Endothelial cell of umbilical vein (primary cell): ENCODE results near the gene RABEPK. TPM values are rescaled to one million over a fixed set of nuclear protein-coding genes. Genes with fewer than 3 reads are reported as not detected.
A peak's percentile ranks its signal among the peaks of the same experiment; 100 is the strongest.

Source experiments
- BruUV-seq: library from RNA; stranded (reverse); fragments of 400-500 nt; replicated peaks from 2 replicates; lab custom pipeline; 2021; lab: Mats Ljungman, UMichigan
- CTCF ChIA-PET: fragments of 300-600, 350-600 bp; sonication (Branson Sonifier 250); formaldehyde crosslinking; loops from one replicate; lab custom pipeline; 2021; ENCODE audit warnings: antibody characterized with exemption, inconsistent platforms; lab: Charles Lee
- POLR2A ChIA-PET: fragments of 300-600, 350-600 bp; sonication (Branson Sonifier 250); formaldehyde crosslinking; loops from one replicate; lab custom pipeline; 2021; ENCODE audit warnings: antibody characterized with exemption, inconsistent platforms; lab: Charles Lee
- DNase-seq: peaks from one replicate; pipeline ENCODE4 v3.0.0-alpha.2; 2011; ENCODE audit warnings: low read depth, low spot score
- FAIRE-seq: peaks from 2 replicates; lab custom pipeline; 2011; peaks lifted over from hg19 to GRCh38; lab: Jason Lieb, UNC
- H2AFZ ChIP-seq: 2 replicates; pipeline ENCODE4 v1.6.0; 2012; ENCODE audit warnings: low read depth, low read length, control low read depth, inconsistent platforms
- H3K27ac ChIP-seq: 2 replicates; pipeline ENCODE4 v1.5.1; 2011; ENCODE audit warnings: low read depth, mild to moderate bottlenecking, control low read depth, low read length, moderate library complexity; ENCODE audit not compliant: insufficient read depth
- H3K27me3 ChIP-seq, 2 experiments: 2 replicates each; pipeline versions ENCODE4 v1.6.0 to v1.6.1; 2011; ENCODE audit warnings: low read length in 2 of 2, mixed read lengths in 1 of 2; ENCODE audit not compliant: control insufficient read depth in 2 of 2, insufficient read depth in 2 of 2
- H3K36me3 ChIP-seq, 2 experiments: 2 replicates in 1 of 2; 3 replicates in 1 of 2; pipeline ENCODE4 v1.5.1; 2011; ENCODE audit warnings: low read length in 2 of 2, mild to moderate bottlenecking in 1 of 2, moderate library complexity in 1 of 2; ENCODE audit not compliant: control insufficient read depth in 2 of 2, insufficient read depth in 2 of 2; ENCODE audit errors: extremely low read depth in 1 of 2
- H3K4me1 ChIP-seq: 3 replicates; pipeline ENCODE4 v1.5.1; 2011; ENCODE audit warnings: mild to moderate bottlenecking, low read length; ENCODE audit not compliant: control insufficient read depth, insufficient read depth; ENCODE audit errors: extremely low read depth
- H3K4me2 ChIP-seq: 2 replicates; pipeline ENCODE4 v1.6.1; 2011; ENCODE audit warnings: low read length, control low read depth, mixed read lengths; ENCODE audit not compliant: insufficient read depth
- H3K4me3 ChIP-seq, 3 experiments: fragments of 200-600 bp in 1 of 3; sonication (generic), shearing (Covaris generic) in 1 of 3; replicated peaks in 1 of 3; 2 replicates each; pipeline ENCODE4 v1.5.1; 2011 to 2016; ENCODE audit warnings: control low read depth in 3 of 3, low read length in 3 of 3, mild to moderate bottlenecking in 2 of 3, inconsistent platforms in 1 of 3, low read depth in 1 of 3, moderate library complexity in 1 of 3; ENCODE audit not compliant: insufficient read depth in 1 of 3
- H3K79me2 ChIP-seq: 2 replicates; pipeline ENCODE4 v1.6.0; 2012; ENCODE audit warnings: low read length, inconsistent platforms; ENCODE audit not compliant: control insufficient read depth, insufficient read depth
- H3K9ac ChIP-seq: replicated peaks from 2 replicates; pipeline ENCODE3; 2011; ENCODE audit warnings: low read length, control low read depth; ENCODE audit not compliant: insufficient read depth; ENCODE audit errors: extremely low read depth
- H3K9me1 ChIP-seq: replicated peaks from 3 replicates; pipeline ENCODE4 v1.6.0; 2011; ENCODE audit warnings: mild to moderate bottlenecking, low read length; ENCODE audit not compliant: control insufficient read depth, insufficient read depth; ENCODE audit errors: extremely low read depth
- H3K9me3 ChIP-seq: replicated peaks from 2 replicates; pipeline ENCODE4 v1.5.1; 2012; ENCODE audit warnings: low read length, inconsistent platforms; ENCODE audit not compliant: control insufficient read depth, insufficient read depth
- H4K20me1 ChIP-seq: replicated peaks from 2 replicates; pipeline ENCODE3; 2011; ENCODE audit warnings: mild to moderate bottlenecking, low read length; ENCODE audit not compliant: control insufficient read depth, insufficient read depth; ENCODE audit errors: extremely low read depth
- EZH2 ChIP-seq: IDR thresholded peaks from 2 replicates; pipeline ENCODE4 v1.6.1; 2012; ENCODE audit warnings: borderline replicate concordance, low read depth, mild to moderate bottlenecking, moderate library complexity, low read length, inconsistent platforms; ENCODE audit not compliant: severe bottlenecking
- FOS ChIP-seq: IDR thresholded peaks from 2 replicates; pipeline ENCODE4 v1.6.1; 2011; ENCODE audit warnings: mild to moderate bottlenecking, low read length, moderate library complexity, borderline replicate concordance; ENCODE audit not compliant: insufficient read depth
- GATA2 ChIP-seq: IDR thresholded peaks from 2 replicates; pipeline ENCODE4 v1.7.0; 2011; ENCODE audit warnings: low read depth, mild to moderate bottlenecking, moderate library complexity, mixed read lengths, low read length; ENCODE audit not compliant: insufficient read length, insufficient read depth
- JUN ChIP-seq: IDR thresholded peaks from 2 replicates; pipeline ENCODE4 v1.6.1; 2011; ENCODE audit warnings: borderline replicate concordance, low read depth; ENCODE audit not compliant: insufficient read length, insufficient read depth
- MAX ChIP-seq: IDR thresholded peaks from 2 replicates; pipeline ENCODE4 v1.6.1; 2011; ENCODE audit not compliant: insufficient read depth, insufficient read length
- MYC ChIP-seq: IDR thresholded peaks from one replicate; pipeline ENCODE4 v1.6.1; 2011; ENCODE audit warnings: mild to moderate bottlenecking, low read depth, low read length
- POLR2A ChIP-seq: IDR thresholded peaks from 2 replicates; pipeline ENCODE4 v1.6.1; 2012; ENCODE audit warnings: low read depth, mild to moderate bottlenecking, control low read depth, low read length
- POLR2AphosphoS5 ChIP-seq: IDR thresholded peaks from 2 replicates; pipeline ENCODE4 v1.6.1; 2012; ENCODE audit warnings: low read depth, mild to moderate bottlenecking, control low read depth, low read length, moderate library complexity; ENCODE audit not compliant: insufficient read depth
- dilution Hi-C: fragments of 300-500 bp; cut with MboI; formaldehyde crosslinking; loops from one replicate; pipeline ENCODE4 v1.15.0; 2019; ENCODE audit warnings: low sequenced_read_pairs; ENCODE audit not compliant: extremely low pct_ligation_motif_present
- intact Hi-C: fragments of 100-400 bp; cut with micrococcal nuclease; formaldehyde crosslinking; loops from one replicate; pipeline ENCODE4 v1.10.0; 2022
- polyA plus RNA-seq, 4 experiments: library from polyadenylated mRNA; depleted of rRNA in 3 of 4; stranded (reverse) in 3 of 4; unstranded in 1 of 4; fragments of >200 nt; gene quantifications; 2 replicates each; pipeline versions ENCODE4 v1.2.1 to v1.2.3, GENCODE V29; 2011 to 2012; ENCODE audit warnings: missing spikeins in 1 of 4
- total RNA-seq: library from RNA; stranded (reverse); gene quantifications from 2 replicates; pipeline ENCODE4 v1.2.3, GENCODE V29; 2021
- TF ChIP-seq, protein P1 (sequence below), 2 donors: IDR thresholded peaks; 1 replicate in 1 of 2; 2 replicates in 1 of 2; pipeline ENCODE4 v1.5.1; 2011; ENCODE audit warnings: low read length in 2 of 2, mild to moderate bottlenecking in 2 of 2, moderate library complexity in 2 of 2, control low read depth in 1 of 2, inconsistent platforms in 1 of 2, low read depth in 1 of 2; ENCODE audit not compliant: insufficient read depth in 1 of 2; ENCODE audit errors: extremely low read depth in 1 of 2

The RABEPK gene
- total and polyA plus RNA-seq, 2 donors (not counting 3 experiments of a cell fraction or from before 2014, with no cell fraction given), result 18.2 to 23.0 TPM

GRCh38 chr9:125204477-125204876 lies 4.1 kb downstream of the RABEPK start:
- dilution Hi-C loops, result no loop called here
- BruUV-seq, result no TSS peak
- CTCF ChIA-PET, result no interaction called here
- Histone ChIP-seq H3K79me2 (peaks cover 5% of the 10 kb centered on the region), H3K27ac (no peak overlapping the region), H3K4me3 (no peak overlapping the region), H3K4me2 (no peak overlapping the region), H2AFZ (no peak overlapping the region), H3K4me1 (peaks cover 6% of the 10 kb centered on the region), H4K20me1 (no peaks in the 10 kb centered on the region), H3K9ac (no peak overlapping the region), H3K36me3 (peaks cover 3 to 4% of the 10 kb centered on the region in 2 experiments), H3K27me3 (no peaks in the 10 kb centered on the region), H3K9me1 (no peaks in the 10 kb centered on the region), H3K9me3 (no peaks in the 10 kb centered on the region)
- FAIRE-seq (no peak), DNase-seq (no peak)
- POLR2A ChIA-PET, result no interaction called here
- intact Hi-C loops, result loop anchor here (5.0 kb wide), 1 partner anchor 262 kb away; the partner anchor contains the start of gene GOLGA1
- no peak for TF ChIP-seq POLR2AphosphoS5
- no peak for TF ChIP-seq GATA2
- no peak for TF ChIP-seq MAX
- no peak for TF ChIP-seq POLR2A
- no peak for TF ChIP-seq JUN
- TF ChIP-seq MYC, result no peak

DNA sequence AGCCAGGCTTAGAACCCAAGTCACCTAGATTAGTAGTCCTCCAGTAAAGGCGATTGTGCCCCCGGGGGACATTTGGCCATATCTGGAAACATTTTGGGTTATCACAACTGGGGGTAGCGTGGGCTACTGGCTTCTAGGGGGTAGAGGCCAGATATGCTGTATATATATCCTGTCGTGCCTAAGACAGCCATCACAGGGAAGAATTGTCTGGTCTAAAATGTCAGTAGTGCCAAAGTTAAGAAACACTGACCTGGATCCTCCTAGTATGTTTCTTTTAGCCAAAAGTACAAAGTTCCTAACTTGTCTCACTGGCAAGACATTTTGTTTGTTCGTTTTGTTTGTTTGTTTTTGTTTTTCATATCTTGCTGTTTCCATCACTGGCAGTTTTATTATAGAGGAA lies 13.8 kb downstream of the RABEPK start:
- Histone ChIP-seq H3K9ac (no peak overlapping the region), H3K79me2 (no peaks in the 10 kb centered on the region), H3K27ac (no peak overlapping the region), H3K9me3 (no peaks in the 10 kb centered on the region), H3K4me1 (no peaks in the 10 kb centered on the region), H2AFZ (no peak overlapping the region), H3K4me2 (no peak overlapping the region), H3K9me1 (no peaks in the 10 kb centered on the region), H3K27me3 (no peaks in the 10 kb centered on the region), H3K4me3 (no peak overlapping the region), H3K36me3 (no peaks in the 10 kb centered on the region), H4K20me1 (no peaks in the 10 kb centered on the region)
- CTCF ChIA-PET, result no interaction called here
- TF ChIP-seq FOS (no peak), JUN (no peak), GATA2 (no peak), POLR2AphosphoS5 (no peak), MAX (no peak), POLR2A (no peak), EZH2 (no peak), MYC (no peak)
- TF ChIP-seq, protein P1, sequence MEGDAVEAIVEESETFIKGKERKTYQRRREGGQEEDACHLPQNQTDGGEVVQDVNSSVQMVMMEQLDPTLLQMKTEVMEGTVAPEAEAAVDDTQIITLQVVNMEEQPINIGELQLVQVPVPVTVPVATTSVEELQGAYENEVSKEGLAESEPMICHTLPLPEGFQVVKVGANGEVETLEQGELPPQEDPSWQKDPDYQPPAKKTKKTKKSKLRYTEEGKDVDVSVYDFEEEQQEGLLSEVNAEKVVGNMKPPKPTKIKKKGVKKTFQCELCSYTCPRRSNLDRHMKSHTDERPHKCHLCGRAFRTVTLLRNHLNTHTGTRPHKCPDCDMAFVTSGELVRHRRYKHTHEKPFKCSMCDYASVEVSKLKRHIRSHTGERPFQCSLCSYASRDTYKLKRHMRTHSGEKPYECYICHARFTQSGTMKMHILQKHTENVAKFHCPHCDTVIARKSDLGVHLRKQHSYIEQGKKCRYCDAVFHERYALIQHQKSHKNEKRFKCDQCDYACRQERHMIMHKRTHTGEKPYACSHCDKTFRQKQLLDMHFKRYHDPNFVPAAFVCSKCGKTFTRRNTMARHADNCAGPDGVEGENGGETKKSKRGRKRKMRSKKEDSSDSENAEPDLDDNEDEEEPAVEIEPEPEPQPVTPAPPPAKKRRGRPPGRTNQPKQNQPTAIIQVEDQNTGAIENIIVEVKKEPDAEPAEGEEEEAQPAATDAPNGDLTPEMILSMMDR (IDR thresholded peaks at IDR 0.05; ENCODE audit: extremely low read depth in 1 of 2, insufficient read depth in 1 of 2, low read depth in 1 of 2, low read length in 2 of 2), result no peak
- DNase-seq, result no peak
- intact Hi-C loops, result no loop called here
- POLR2A ChIA-PET, result no interaction called here
- peak; percentile 18 for FAIRE-seq
- no TSS peak for BruUV-seq
- dilution Hi-C loops, result no loop called here
